ENCODE measurements around the gene GLI2.

DNA sequence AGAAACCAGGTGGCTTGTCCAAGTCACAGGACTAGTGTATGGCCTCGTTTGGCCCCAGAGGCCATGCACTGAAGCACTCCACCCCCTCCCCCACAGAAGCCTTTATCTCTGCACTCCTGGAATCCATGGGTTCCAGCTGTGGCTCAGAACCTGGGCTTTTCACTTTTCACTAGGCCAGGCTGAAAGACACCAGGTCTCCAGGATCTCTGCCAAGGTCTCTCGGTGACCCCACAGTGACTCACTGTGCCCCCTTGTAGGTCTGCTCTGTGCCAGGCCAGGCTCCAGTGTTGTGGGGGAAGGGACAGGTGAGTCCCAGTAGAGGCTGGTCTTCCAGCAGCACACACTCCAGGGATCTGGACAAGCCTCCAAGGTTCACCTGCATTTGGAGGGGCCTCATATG, 31.0 kb upstream of the GLI2 start:
- no peak for TF ChIP-seq EZH2phosphoT487 (IDR thresholded peaks at IDR 0.05; ENCODE audit: borderline replicate concordance, low read length)
- TF ChIP-seq, protein P1, sequence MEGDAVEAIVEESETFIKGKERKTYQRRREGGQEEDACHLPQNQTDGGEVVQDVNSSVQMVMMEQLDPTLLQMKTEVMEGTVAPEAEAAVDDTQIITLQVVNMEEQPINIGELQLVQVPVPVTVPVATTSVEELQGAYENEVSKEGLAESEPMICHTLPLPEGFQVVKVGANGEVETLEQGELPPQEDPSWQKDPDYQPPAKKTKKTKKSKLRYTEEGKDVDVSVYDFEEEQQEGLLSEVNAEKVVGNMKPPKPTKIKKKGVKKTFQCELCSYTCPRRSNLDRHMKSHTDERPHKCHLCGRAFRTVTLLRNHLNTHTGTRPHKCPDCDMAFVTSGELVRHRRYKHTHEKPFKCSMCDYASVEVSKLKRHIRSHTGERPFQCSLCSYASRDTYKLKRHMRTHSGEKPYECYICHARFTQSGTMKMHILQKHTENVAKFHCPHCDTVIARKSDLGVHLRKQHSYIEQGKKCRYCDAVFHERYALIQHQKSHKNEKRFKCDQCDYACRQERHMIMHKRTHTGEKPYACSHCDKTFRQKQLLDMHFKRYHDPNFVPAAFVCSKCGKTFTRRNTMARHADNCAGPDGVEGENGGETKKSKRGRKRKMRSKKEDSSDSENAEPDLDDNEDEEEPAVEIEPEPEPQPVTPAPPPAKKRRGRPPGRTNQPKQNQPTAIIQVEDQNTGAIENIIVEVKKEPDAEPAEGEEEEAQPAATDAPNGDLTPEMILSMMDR (conservative IDR thresholded peaks at IDR 0.05; ENCODE audit: low read depth, low read length), result no peak
- TF ChIP-seq EZH2 (IDR thresholded peaks at IDR 0.05; ENCODE audit: low read length, unreplicated experiment), result no peak

All from PC-3 (cell line).